Loucy (cell line): ENCODE data around the gene SETD3.

Source experiments
- H2AFZ ChIP-seq: fragments of 200-600 bp; sonication (generic); 2 replicates; pipeline ENCODE4 v1.6.0; 2016; ENCODE audit warnings: antibody characterized with exemption, mild to moderate bottlenecking, low read length, moderate library complexity
- H3F3A ChIP-seq: fragments of 200-600 bp; 2 replicates; pipeline ENCODE4 v1.6.0; 2016; ENCODE audit warnings: antibody characterized with exemption, low read depth, mild to moderate bottlenecking
- H3K27me3 ChIP-seq: fragments of 200-600 bp; sonication (generic); 2 replicates; pipeline ENCODE4 v1.6.1; 2014; ENCODE audit warnings: low read length, mild to moderate bottlenecking; ENCODE audit not compliant: insufficient read depth, poor library complexity, severe bottlenecking
- H3K36me3 ChIP-seq: fragments of 200-600 bp; sonication (generic); 2 replicates; pipeline ENCODE4 v1.6.1; 2016; ENCODE audit warnings: low read length; ENCODE audit not compliant: insufficient read depth
- H3K4me1 ChIP-seq: fragments of 200-600 bp; sonication (generic); 2 replicates; pipeline ENCODE4 v1.5.1; 2014; ENCODE audit warnings: low read length, mild to moderate bottlenecking; ENCODE audit not compliant: insufficient read depth, poor library complexity, severe bottlenecking
- H3K4me2 ChIP-seq: fragments of 200-600 bp; sonication (generic); 2 replicates; pipeline ENCODE4 v1.6.0; 2014; ENCODE audit warnings: antibody characterized with exemption, low read length, low read depth, mild to moderate bottlenecking; ENCODE audit not compliant: poor library complexity, severe bottlenecking
- H3K4me3 ChIP-seq: fragments of 200-600 bp; sonication (generic); 2 replicates; pipeline ENCODE4 v1.5.1; 2014; ENCODE audit warnings: low read length, mild to moderate bottlenecking, mixed read lengths; ENCODE audit not compliant: poor library complexity, severe bottlenecking
- H3K79me2 ChIP-seq: fragments of 200-600 bp; sonication (generic); 2 replicates; pipeline ENCODE4 v1.6.1; 2014; ENCODE audit warnings: low read length; ENCODE audit not compliant: insufficient read depth
- H3K9ac ChIP-seq: fragments of 200-600 bp; sonication (generic); 2 replicates; pipeline ENCODE4 v1.6.0; 2014; ENCODE audit warnings: mild to moderate bottlenecking, low read depth, low read length, moderate library complexity; ENCODE audit not compliant: poor library complexity, severe bottlenecking
- H3K9me2 ChIP-seq: fragments of 200-600 bp; sonication (generic); replicated peaks from 2 replicates; pipeline ENCODE4 v1.6.1; 2016; ENCODE audit warnings: low read depth, low read length, mixed read lengths
- H3K9me3 ChIP-seq: fragments of 200-600 bp; sonication (generic); 2 replicates; pipeline ENCODE4 v1.6.1; 2014; ENCODE audit warnings: mild to moderate bottlenecking, antibody characterized with exemption, low read length, low read depth; ENCODE audit not compliant: insufficient read depth
- H4K20me1 ChIP-seq: fragments of 200-600 bp; sonication (generic); 2 replicates; pipeline ENCODE4 v1.6.0; 2014; ENCODE audit warnings: antibody characterized with exemption, low read length, mild to moderate bottlenecking; ENCODE audit not compliant: insufficient read depth, poor library complexity, severe bottlenecking
- CTCF ChIP-seq: fragments of 200-600 bp; sonication (generic); conservative IDR thresholded peaks from 2 replicates; pipeline ENCODE4 v1.5.1; 2014; ENCODE audit warnings: mild to moderate bottlenecking, antibody characterized with exemption, low read length
- EZH2phosphoT487 ChIP-seq: fragments of 200-600 bp; IDR thresholded peaks from 2 replicates; pipeline ENCODE4 v1.6.1; 2018; ENCODE audit warnings: antibody characterized with exemption, mild to moderate bottlenecking, moderate library complexity, borderline replicate concordance

The SETD3 gene

GRCh38 chr14:99401211-99401610 lies 79.4 kb downstream of the SETD3 start:
- H3K9ac ChIP-seq = no peak overlapping the region
- no peaks in the 10 kb centered on the region for H3K79me2 ChIP-seq
- H3K36me3 ChIP-seq = peaks cover 73% of the 10 kb centered on the region; the same call in 1 of the 2 replicates
- no peaks in the 10 kb centered on the region for H3F3A ChIP-seq
- no peaks in the 10 kb centered on the region for H3K4me1 ChIP-seq
- H3K9me3 ChIP-seq = no peaks in the 10 kb centered on the region
- H2AFZ ChIP-seq = no peak overlapping the region
- no peaks in the 10 kb centered on the region for H3K27me3 ChIP-seq
- H4K20me1 ChIP-seq = no peaks in the 10 kb centered on the region
- no peaks in the 10 kb centered on the region for H3K9me2 ChIP-seq
- no peak overlapping the region for H3K4me3 ChIP-seq
- TF ChIP-seq EZH2phosphoT487 (no peak), CTCF (no peak)
- H3K4me2 ChIP-seq = no peak overlapping the region

- H4K20me1 ChIP-seq = no peaks in the 10 kb centered on the region
Observed at GRCh38 chr14:99397698-99398097, 83.0 kb downstream of the SETD3 start.

DNA sequence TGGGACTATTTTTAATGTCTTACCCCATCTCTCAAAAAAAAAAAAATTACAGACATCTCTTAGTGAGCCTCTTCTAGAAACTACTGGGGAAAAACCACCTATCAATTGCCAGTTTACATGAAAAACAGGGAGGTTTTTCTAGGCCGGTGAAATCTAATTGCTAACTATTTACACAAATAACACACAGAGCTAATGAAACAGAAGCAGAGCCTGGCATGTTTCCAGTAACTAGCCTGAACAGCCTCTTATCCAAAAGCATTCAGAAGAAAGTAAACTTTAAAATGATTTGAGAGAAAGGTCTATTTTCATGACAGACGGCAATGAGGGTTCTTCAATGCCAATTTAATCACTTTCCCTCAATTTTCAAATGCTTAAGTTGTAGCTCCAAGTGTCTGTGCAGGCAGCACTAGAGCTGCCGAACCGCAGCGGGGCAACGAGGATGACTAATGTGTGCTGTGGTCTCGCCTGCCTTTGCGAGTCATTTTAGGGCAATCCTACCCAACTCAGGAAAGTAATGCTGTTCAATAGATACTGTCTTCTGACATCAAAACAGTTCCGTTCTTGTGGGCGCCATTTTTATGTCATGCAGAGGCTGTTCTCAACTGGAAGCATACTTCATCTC lies 84.6 kb downstream of the SETD3 start:
- Histone ChIP-seq H3K9ac (no peak overlapping the region), H2AFZ (no peak overlapping the region), H3K79me2 (no peaks in the 10 kb centered on the region), H3K4me3 (no peak overlapping the region), H4K20me1 (no peaks in the 10 kb centered on the region), H3K9me2 (no peaks in the 10 kb centered on the region), H3F3A (no peaks in the 10 kb centered on the region; the same call in 1 of the 2 replicates), H3K4me2 (no peak overlapping the region), H3K27me3 (no peaks in the 10 kb centered on the region), H3K36me3 (peaks cover 36% of the 10 kb centered on the region; the same call in 1 of the 2 replicates), H3K9me3 (no peaks in the 10 kb centered on the region), H3K4me1 (no peaks in the 10 kb centered on the region)
- TF ChIP-seq EZH2phosphoT487 (no peak), CTCF (no peak)

More at GRCh38 chr14:99397698-99398097, 83.0 kb downstream of the SETD3 start:
- H3K9me2 ChIP-seq = no peaks in the 10 kb centered on the region
- no peaks in the 10 kb centered on the region for H3K27me3 ChIP-seq
- no peaks in the 10 kb centered on the region for H3K4me1 ChIP-seq
- H3F3A ChIP-seq = no peaks in the 10 kb centered on the region; the same call in 1 of the 2 replicates
- H3K4me2 ChIP-seq = no peak overlapping the region
- no peaks in the 10 kb centered on the region for H3K9me3 ChIP-seq
- H3K9ac ChIP-seq = no peak overlapping the region
- no peaks in the 10 kb centered on the region for H3K79me2 ChIP-seq
- H2AFZ ChIP-seq = no peak overlapping the region
- H3K36me3 ChIP-seq = peaks cover 45% of the 10 kb centered on the region; the same call in 1 of the 2 replicates
- TF ChIP-seq EZH2phosphoT487 = no peak
- no peak for TF ChIP-seq CTCF
- H3K4me3 ChIP-seq = no peak overlapping the region
